Natural killer cell (primary cell): ENCODE measurements around the gene HPX. TPM values are rescaled to one million over a fixed set of nuclear protein-coding genes. Genes with fewer than 3 reads are reported as not detected.

Experiments
- ATAC-seq, 3 donors: fragments of 150-1000 bp in 2 of 3; fragments of 200-7000 bp in 1 of 3; cut with Tn5 transposase; 1 replicate in 1 of 3; 2 replicates in 2 of 3; pipeline ENCODE4 v1.10.0; 2021; ENCODE audit warnings: mild to moderate bottlenecking in 2 of 3, moderate library complexity in 2 of 3
- DNase-seq, 2 donors: peaks; one replicate each; pipeline versions ENCODE4 v3.0.0 to v3.0.0-alpha.2; 2013 to 2021; ENCODE audit warnings: mixed read lengths in 1 of 2
- H3K27ac ChIP-seq: one replicate; pipeline ENCODE4 v1.5.1; 2013; ENCODE audit warnings: mild to moderate bottlenecking, low read length
- H3K27me3 ChIP-seq: one replicate; pipeline ENCODE4 v1.6.1; 2013; ENCODE audit warnings: low read length; ENCODE audit not compliant: control insufficient read depth, insufficient read depth
- H3K36me3 ChIP-seq: one replicate; pipeline ENCODE4 v1.6.1; 2013; ENCODE audit warnings: low read length; ENCODE audit not compliant: control insufficient read depth, insufficient read depth
- H3K4me1 ChIP-seq: one replicate; pipeline ENCODE4 v1.6.1; 2013; ENCODE audit warnings: low read length; ENCODE audit not compliant: control insufficient read depth, insufficient read depth
- H3K4me3 ChIP-seq: one replicate; pipeline ENCODE4 v1.5.1; 2013; ENCODE audit warnings: low read length
- H3K9me3 ChIP-seq: one replicate; pipeline ENCODE4 v1.6.1; 2013; ENCODE audit warnings: low read length; ENCODE audit not compliant: control insufficient read depth, insufficient read depth
- H3K27ac Mint-ChIP-seq, 2 donors: one replicate each; pipeline ENCODE4 v1.8.0; 2022; ENCODE audit warnings: mild to moderate bottlenecking in 2 of 2, mixed read lengths in 2 of 2, moderate library complexity in 1 of 2
- H3K27me3 Mint-ChIP-seq, 2 donors: one replicate each; pipeline ENCODE4 v1.8.0; 2022; ENCODE audit warnings: low read depth in 2 of 2, mixed read lengths in 2 of 2
- H3K36me3 Mint-ChIP-seq: one replicate; pipeline ENCODE4 v1.8.0; 2022; ENCODE audit warnings: mixed read lengths
- H3K4me1 Mint-ChIP-seq, 2 donors: one replicate each; pipeline ENCODE4 v1.8.0; 2022; ENCODE audit warnings: mixed read lengths in 2 of 2
- H3K4me3 Mint-ChIP-seq: one replicate; pipeline ENCODE4 v1.8.0; 2022; ENCODE audit warnings: mild to moderate bottlenecking, moderate library complexity, mixed read lengths
- H3K9me3 Mint-ChIP-seq, 2 donors: one replicate each; pipeline ENCODE4 v1.8.0; 2022; ENCODE audit warnings: mixed read lengths in 2 of 2
- WGBS: methylation state at CpG from one replicate; pipeline ENCODE4 v1.1.7; 2013; ENCODE audit warnings: missing lambda C conversion rate; ENCODE audit not compliant: insufficient coverage; 5-methylcytosine and 5-hydroxymethylcytosine counted together
- intact Hi-C: fragments of 100-400 bp; cut with micrococcal nuclease; formaldehyde crosslinking; loops from one replicate; pipeline ENCODE4 v1.14.2; 2022
- total RNA-seq, 4 donors: library from RNA; stranded (reverse); fragments of 120-200 nt in 1 of 4; gene quantifications; one replicate each; pipeline versions ENCODE4 v1.2.3 to v1.2.4, GENCODE V29; 2013 to 2022
- TF ChIP-seq, protein P1 (sequence below): fragments of 200-600 bp; IDR thresholded peaks from one replicate; pipeline ENCODE4 v1.8.0; 2022; ENCODE audit warnings: antibody characterized with exemption

Gene HPX
- total RNA-seq, 3 donors from 2014 or later (not counting 1 experiment from before 2014, with no cell fraction given), result 0.35 to 1.5 (median 0.98) TPM

DNA sequence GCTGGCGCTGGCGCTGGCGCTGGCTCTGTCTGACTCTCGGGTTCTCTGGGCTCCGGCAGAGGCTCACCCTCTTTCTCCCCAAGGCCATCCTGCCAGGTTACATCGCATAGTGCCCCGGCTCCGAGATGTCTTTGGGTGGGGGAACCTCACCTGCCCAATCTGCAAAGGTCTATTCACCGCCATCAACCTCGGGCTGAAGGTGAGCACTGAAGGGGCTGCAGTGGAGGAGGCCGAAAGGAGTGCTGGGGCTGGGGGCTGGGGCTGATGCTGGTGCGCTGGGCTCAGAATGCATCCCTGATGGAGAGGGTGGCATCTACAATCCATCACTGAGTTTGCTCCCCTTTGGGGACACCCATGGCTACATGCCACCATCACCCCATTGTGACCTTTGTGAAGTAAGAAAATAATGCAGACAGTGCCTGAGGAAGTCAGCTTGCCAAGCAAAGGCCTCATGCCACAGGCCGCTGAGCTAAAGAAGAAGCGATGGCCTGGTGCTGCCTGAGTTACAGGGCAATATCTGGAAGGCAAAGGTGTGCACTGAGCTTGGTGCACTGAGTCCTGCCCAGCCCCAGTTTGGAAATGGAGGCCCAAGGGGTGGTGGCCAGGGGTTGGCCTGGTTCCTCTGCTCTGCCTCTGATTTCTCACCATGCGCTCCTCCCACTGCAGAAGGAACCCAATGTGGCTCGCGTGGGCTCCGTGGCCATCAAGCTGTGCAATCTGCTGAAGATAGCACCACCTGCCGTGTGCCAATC is 49.9 kb downstream of the HPX start:
- Mint-ChIP-seq H3K27ac (peak overlapping the region; percentile 96 to 98), H3K9me3 (no peaks in the 10 kb centered on the region), H3K4me1 (peaks cover 42% of the 10 kb centered on the region in 2 donors), H3K4me3 (peak overlapping the region; percentile 95), H3K27me3 (no peaks in the 10 kb centered on the region), H3K36me3 (no peaks in the 10 kb centered on the region)
- H3K9me3 ChIP-seq, result no peaks in the 10 kb centered on the region
- WGBS, result 24% methylated on average over 19 of the region's 19 CpGs
- TF ChIP-seq, protein P1, sequence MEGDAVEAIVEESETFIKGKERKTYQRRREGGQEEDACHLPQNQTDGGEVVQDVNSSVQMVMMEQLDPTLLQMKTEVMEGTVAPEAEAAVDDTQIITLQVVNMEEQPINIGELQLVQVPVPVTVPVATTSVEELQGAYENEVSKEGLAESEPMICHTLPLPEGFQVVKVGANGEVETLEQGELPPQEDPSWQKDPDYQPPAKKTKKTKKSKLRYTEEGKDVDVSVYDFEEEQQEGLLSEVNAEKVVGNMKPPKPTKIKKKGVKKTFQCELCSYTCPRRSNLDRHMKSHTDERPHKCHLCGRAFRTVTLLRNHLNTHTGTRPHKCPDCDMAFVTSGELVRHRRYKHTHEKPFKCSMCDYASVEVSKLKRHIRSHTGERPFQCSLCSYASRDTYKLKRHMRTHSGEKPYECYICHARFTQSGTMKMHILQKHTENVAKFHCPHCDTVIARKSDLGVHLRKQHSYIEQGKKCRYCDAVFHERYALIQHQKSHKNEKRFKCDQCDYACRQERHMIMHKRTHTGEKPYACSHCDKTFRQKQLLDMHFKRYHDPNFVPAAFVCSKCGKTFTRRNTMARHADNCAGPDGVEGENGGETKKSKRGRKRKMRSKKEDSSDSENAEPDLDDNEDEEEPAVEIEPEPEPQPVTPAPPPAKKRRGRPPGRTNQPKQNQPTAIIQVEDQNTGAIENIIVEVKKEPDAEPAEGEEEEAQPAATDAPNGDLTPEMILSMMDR, result no peak
- peak overlapping the region; percentile 86 for H3K27ac ChIP-seq
- no peaks in the 10 kb centered on the region for H3K27me3 ChIP-seq
- ATAC-seq (no peak), DNase-seq (peak in 1 of 2 donors; percentile 48)
- intact Hi-C loops, result loop anchor here (1.0 to 10.0 kb wide), 5 partner anchors 11 to 224 kb away; partner anchors contain the start of genes APBB1, ARFIP2, FHIP1B and TAF10
- H3K4me1 ChIP-seq, result peaks cover 26% of the 10 kb centered on the region
- peaks cover 25% of the 10 kb centered on the region for H3K36me3 ChIP-seq
- peak overlapping the region; percentile 72 for H3K4me3 ChIP-seq

DNA sequence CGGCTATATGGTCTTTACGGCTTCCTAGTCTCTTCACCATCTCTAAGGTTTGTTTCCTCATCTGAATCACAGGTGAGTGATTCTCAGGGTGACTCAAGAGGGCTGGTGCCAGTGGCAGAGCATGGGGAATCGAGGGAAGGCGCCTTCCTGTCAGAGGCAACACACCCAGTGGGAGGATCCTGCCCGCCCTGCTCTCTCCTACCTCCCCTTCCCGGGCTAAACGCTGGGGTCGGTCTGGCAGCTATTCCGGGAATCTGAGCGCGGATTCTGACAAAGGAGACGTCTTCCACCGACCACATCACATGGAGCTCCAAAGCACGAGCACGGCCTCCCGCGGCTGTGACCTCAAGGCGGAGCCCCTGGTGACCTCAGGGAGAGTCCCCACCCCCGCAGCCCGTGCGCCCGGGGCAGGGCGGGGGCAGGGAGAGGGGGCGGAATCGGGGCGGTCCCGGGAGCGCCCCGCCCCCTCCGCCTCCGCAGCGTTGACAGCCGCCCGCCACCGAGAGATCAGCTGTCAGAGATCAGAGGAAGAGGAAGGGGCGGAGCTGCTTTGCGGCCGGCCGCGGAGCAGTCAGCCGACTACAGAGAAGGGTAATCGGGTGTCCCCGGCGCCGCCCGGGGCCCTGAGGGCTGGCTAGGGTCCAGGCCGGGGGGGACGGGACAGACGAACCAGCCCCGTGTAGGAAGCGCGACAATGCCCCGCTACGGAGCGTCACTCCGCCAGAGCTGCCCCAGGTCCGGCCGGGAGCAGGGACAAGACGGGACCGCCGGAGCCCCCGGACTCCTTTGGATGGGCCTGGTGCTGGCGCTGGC is 50.7 kb downstream of the HPX start, which contains the start of gene SMPD1:
Gene SMPD1 (plus strand): TSS at position 570 of the 813 bp plus-strand sequence. CDS start 125 bp downstream, at position 695.
- Histone ChIP-seq H3K4me1 (peaks cover 26% of the 10 kb centered on the region), H3K36me3 (peaks cover 23% of the 10 kb centered on the region), H3K9me3 (no peaks in the 10 kb centered on the region), H3K27ac (peak within 1 kb of the TSS; percentile 87), H3K4me3 (peak within 1 kb of the TSS; percentile 72), H3K27me3 (no peaks in the 10 kb centered on the region)
- H3K27me3 Mint-ChIP-seq, result no peaks in the 10 kb centered on the region
- H3K36me3 Mint-ChIP-seq, result no peaks in the 10 kb centered on the region
- ATAC-seq (peak; percentile 90 to 98 (median 93)), DNase-seq (peak; percentile 86 to 97)
- peaks cover 42% of the 10 kb centered on the region in 2 donors for H3K4me1 Mint-ChIP-seq
- H3K4me3 Mint-ChIP-seq, result peak within 1 kb of the TSS; percentile 95
- peak within 1 kb of the TSS; percentile 96 to 98 for H3K27ac Mint-ChIP-seq
- intact Hi-C loops, result loop anchor here (1.0 to 10.0 kb wide), 5 partner anchors 12 to 225 kb away; partner anchors contain the start of genes APBB1, ARFIP2, FHIP1B and TAF10
- H3K9me3 Mint-ChIP-seq, result no peaks in the 10 kb centered on the region
- WGBS, result under 1% methylated on average over 63 of the region's 63 CpGs
- TF ChIP-seq, protein P1, result no peak

DNA sequence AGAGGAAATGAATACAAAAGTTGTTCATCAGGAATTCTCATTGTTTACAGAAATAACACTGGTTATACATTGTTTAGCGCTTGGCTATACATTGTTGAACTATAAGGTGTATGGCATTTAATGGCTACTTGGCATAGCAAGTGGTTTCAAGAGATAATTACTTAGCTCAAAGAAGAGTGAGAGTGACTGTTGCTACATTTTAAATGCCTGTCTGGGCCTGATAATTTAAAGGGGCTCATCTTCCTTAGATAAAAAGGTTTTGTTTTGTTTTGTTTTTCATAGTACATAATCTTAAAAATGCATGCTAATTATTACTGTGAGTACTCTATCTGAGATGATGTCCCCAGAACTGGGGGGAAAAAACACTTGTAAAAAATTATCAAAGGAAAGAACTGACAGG is 52.0 kb downstream of the HPX start:
- Histone ChIP-seq H3K27ac (peak overlapping the region; percentile 87), H3K4me1 (peaks cover 26% of the 10 kb centered on the region), H3K9me3 (no peaks in the 10 kb centered on the region), H3K4me3 (no peak overlapping the region), H3K36me3 (peaks cover 10% of the 10 kb centered on the region), H3K27me3 (no peaks in the 10 kb centered on the region)
- H3K36me3 Mint-ChIP-seq, result no peaks in the 10 kb centered on the region
- WGBS, result 100% methylated on average over 1 of the region's 1 CpG
- peaks cover 0 to under 1% of the 10 kb centered on the region in 2 donors for H3K27me3 Mint-ChIP-seq
- no peaks in the 10 kb centered on the region for H3K9me3 Mint-ChIP-seq
- no peak for DNase-seq
- intact Hi-C loops, result no loop called here
- H3K27ac Mint-ChIP-seq, result peak overlapping the region; percentile 96 to 98
- H3K4me1 Mint-ChIP-seq, result peaks cover 42% of the 10 kb centered on the region in 2 donors
- TF ChIP-seq, protein P1, result no peak
- ATAC-seq, result no peak
- peak overlapping the region; percentile 95 for H3K4me3 Mint-ChIP-seq
